Fibroblast of lung (primary cell): ENCODE data around the gene RASA3. TPM values are rescaled to one million over a fixed set of nuclear protein-coding genes. Genes with fewer than 3 reads are reported as not detected.

ENCODE experiments used
- DNase-seq, 2 donors: peaks; one replicate each; pipeline versions ENCODE4 v3.0.0 to v3.0.0-alpha.2; 2010; ENCODE audit warnings: low read depth in 2 of 2
- H2AFZ ChIP-seq: 2 replicates; pipeline ENCODE4 v1.5.1; 2012; ENCODE audit warnings: low read length, control low read depth, inconsistent platforms
- H3K27ac ChIP-seq: 2 replicates; pipeline ENCODE4 v1.5.1; 2011; ENCODE audit warnings: low read length, control low read depth; ENCODE audit not compliant: insufficient read depth
- H3K27me3 ChIP-seq: 2 replicates; pipeline ENCODE4 v1.5.1; 2011; ENCODE audit warnings: mild to moderate bottlenecking, low read length; ENCODE audit not compliant: control insufficient read depth, insufficient read depth
- H3K36me3 ChIP-seq: 2 replicates; pipeline ENCODE4 v1.5.1; 2011; ENCODE audit warnings: low read length; ENCODE audit not compliant: control insufficient read depth, insufficient read depth
- H3K4me1 ChIP-seq: 2 replicates; pipeline ENCODE4 v1.5.1; 2011; ENCODE audit warnings: low read length; ENCODE audit not compliant: control insufficient read depth, insufficient read depth; ENCODE audit errors: extremely low read depth
- H3K4me2 ChIP-seq: 2 replicates; pipeline ENCODE4 v1.5.1; 2011; ENCODE audit warnings: low read length, control low read depth; ENCODE audit not compliant: insufficient read depth; ENCODE audit errors: extremely low read depth
- H3K4me3 ChIP-seq, 4 experiments: fragments of 200-600 bp in 1 of 4; sonication (generic) in 1 of 4; replicated peaks in 1 of 4; 2 replicates each; pipeline ENCODE4 v1.5.1; 2011 to 2016; ENCODE audit warnings: low read length in 4 of 4, low read depth in 3 of 4, mild to moderate bottlenecking in 3 of 4, control low read depth in 2 of 4, inconsistent platforms in 1 of 4, mixed read lengths in 1 of 4; ENCODE audit not compliant: insufficient read depth in 1 of 4; ENCODE audit errors: control extremely low read depth in 1 of 4
- H3K79me2 ChIP-seq: 2 replicates; pipeline ENCODE4 v1.5.1; 2012; ENCODE audit warnings: mild to moderate bottlenecking, low read length, inconsistent platforms; ENCODE audit not compliant: control insufficient read depth, insufficient read depth
- H3K9ac ChIP-seq: 2 replicates; pipeline ENCODE4 v1.5.1; 2011; ENCODE audit warnings: mild to moderate bottlenecking, low read length, control low read depth; ENCODE audit not compliant: insufficient read depth
- H3K9me3 ChIP-seq: 2 replicates; pipeline ENCODE4 v1.5.1; 2012; ENCODE audit warnings: low read depth, low read length; ENCODE audit not compliant: control insufficient read depth, insufficient read depth
- H4K20me1 ChIP-seq: 2 replicates; pipeline ENCODE4 v1.5.1; 2011; ENCODE audit warnings: low read length; ENCODE audit not compliant: control insufficient read depth, insufficient read depth; ENCODE audit errors: extremely low read depth
- CTCF ChIP-seq, 2 donors: IDR thresholded peaks in 1 of 2; conservative IDR thresholded peaks in 1 of 2; 1 replicate in 1 of 2; 2 replicates in 1 of 2; pipeline ENCODE4 v1.5.1; 2011 to 2012; ENCODE audit warnings: low read length in 2 of 2, control low read depth in 1 of 2, inconsistent platforms in 1 of 2, low read depth in 1 of 2, mild to moderate bottlenecking in 1 of 2
- EZH2 ChIP-seq: IDR thresholded peaks from 2 replicates; pipeline ENCODE4 v1.5.1; 2012; ENCODE audit warnings: low read length, control low read depth, mild to moderate bottlenecking; ENCODE audit errors: missing control alignments
- polyA plus RNA-seq, 2 donors: library from polyadenylated mRNA; depleted of rRNA in 1 of 2; stranded (reverse) in 1 of 2; unstranded in 1 of 2; fragments of >200 nt; gene quantifications; 2 replicates each; pipeline ENCODE4 v1.2.1, GENCODE V29; 2011 to 2012; ENCODE audit warnings: missing spikeins in 1 of 2
- total RNA-seq: library from RNA; depleted of rRNA; stranded (reverse); fragments of >200 nt; gene quantifications from 2 replicates; pipeline ENCODE4 v1.2.1, GENCODE V29; 2014

The RASA3 gene
- total and polyA plus RNA-seq, 2 donors (not counting 1 experiment from before 2014, with no cell fraction given) = 26.6 to 31.1 TPM

GRCh38 chr13:113967729-113968462 lies 164.5 kb downstream of the RASA3 start:
- H2AFZ ChIP-seq = no peak overlapping the region
- no peak for DNase-seq
- no peaks in the 10 kb centered on the region for H3K4me1 ChIP-seq
- H3K79me2 ChIP-seq = no peaks in the 10 kb centered on the region
- no peak overlapping the region for H3K4me2 ChIP-seq
- no peak for TF ChIP-seq EZH2
- no peak for TF ChIP-seq CTCF (conservative IDR thresholded peaks at IDR 0.05 in 1 of 2, IDR thresholded peaks at IDR 0.05 in 1 of 2; ENCODE audit: low read depth in 1 of 2, low read length in 2 of 2)
- no peaks in the 10 kb centered on the region for H4K20me1 ChIP-seq
- no peak overlapping the region for H3K27ac ChIP-seq
- H3K9me3 ChIP-seq = no peaks in the 10 kb centered on the region
- H3K36me3 ChIP-seq = peaks cover 30% of the 10 kb centered on the region
- H3K4me3 ChIP-seq = no peak overlapping the region
- no peak overlapping the region for H3K9ac ChIP-seq
- no peaks in the 10 kb centered on the region for H3K27me3 ChIP-seq

GRCh38 chr13:113967206-113967720 lies 165.2 kb downstream of the RASA3 start:
- no peak overlapping the region for H3K9ac ChIP-seq
- no peak overlapping the region for H2AFZ ChIP-seq
- H3K27me3 ChIP-seq = no peaks in the 10 kb centered on the region
- no peak for DNase-seq
- H3K36me3 ChIP-seq = peaks cover 25% of the 10 kb centered on the region
- no peak for TF ChIP-seq CTCF (conservative IDR thresholded peaks at IDR 0.05 in 1 of 2, IDR thresholded peaks at IDR 0.05 in 1 of 2; ENCODE audit: low read depth in 1 of 2, low read length in 2 of 2)
- no peak for TF ChIP-seq EZH2
- H3K4me3 ChIP-seq = no peak overlapping the region
- H3K9me3 ChIP-seq = no peaks in the 10 kb centered on the region
- no peaks in the 10 kb centered on the region for H3K4me1 ChIP-seq
- H3K27ac ChIP-seq = no peak overlapping the region
- no peak overlapping the region for H3K4me2 ChIP-seq
- H4K20me1 ChIP-seq = no peaks in the 10 kb centered on the region
- H3K79me2 ChIP-seq = no peaks in the 10 kb centered on the region

- TF ChIP-seq EZH2 (no peak), CTCF (conservative IDR thresholded peaks at IDR 0.05 in 1 of 2, IDR thresholded peaks at IDR 0.05 in 1 of 2; ENCODE audit: low read depth in 1 of 2, low read length in 2 of 2) (no peak)
- no peaks in the 10 kb centered on the region for H4K20me1 ChIP-seq
- H3K79me2 ChIP-seq = no peaks in the 10 kb centered on the region
- H2AFZ ChIP-seq = no peak overlapping the region
- H3K27ac ChIP-seq = no peak overlapping the region
- H3K36me3 ChIP-seq = peaks cover 20% of the 10 kb centered on the region
- no peaks in the 10 kb centered on the region for H3K4me1 ChIP-seq
- no peak overlapping the region for H3K4me2 ChIP-seq
- H3K9ac ChIP-seq = no peak overlapping the region
- no peaks in the 10 kb centered on the region for H3K9me3 ChIP-seq
- no peak for DNase-seq
- no peaks in the 10 kb centered on the region for H3K27me3 ChIP-seq
- no peak overlapping the region for H3K4me3 ChIP-seq
Measured at GRCh38 chr13:113965968-113966884, 166.2 kb downstream of the RASA3 start.
